Psoas muscle (tissue), 8 donors: Measurements from ENCODE around the gene HOXB5. TPM values are rescaled to one million over a fixed set of nuclear protein-coding genes. Genes with fewer than 3 reads are reported as not detected.

Experiments used
- ATAC-seq, 4 donors: fragments of 200-7000 bp; cut with Tn5 transposase; one replicate each; pipeline ENCODE4 v1.9.1; 2020; ENCODE audit warnings: moderate library complexity in 3 of 4, mild to moderate bottlenecking in 2 of 4
- DNase-seq, 2 donors: peaks; one replicate each; pipeline ENCODE4 v3.0.0-alpha.2; 2020
- H3K27ac ChIP-seq: fragments of 200-600 bp; one replicate; pipeline ENCODE4 v1.8.0; 2022
- H3K27me3 ChIP-seq, 3 donors: fragments of 200-600 bp in 1 of 3; one replicate each; pipeline versions ENCODE4 v1.6.1 to v1.8.0; 2013 to 2022; ENCODE audit warnings: low read length in 2 of 3, mild to moderate bottlenecking in 2 of 3, moderate library complexity in 1 of 3; ENCODE audit not compliant: insufficient read depth in 3 of 3
- H3K36me3 ChIP-seq, 2 donors: fragments of 200-600 bp in 1 of 2; one replicate each; pipeline versions ENCODE4 v1.6.1 to v1.8.0; 2013 to 2022; ENCODE audit warnings: low read depth in 1 of 2, mild to moderate bottlenecking in 1 of 2, moderate library complexity in 1 of 2; ENCODE audit not compliant: insufficient read depth in 1 of 2
- H3K4me1 ChIP-seq: fragments of 200-600 bp; one replicate; pipeline ENCODE4 v1.8.0; 2022
- H3K4me3 ChIP-seq: fragments of 200-600 bp; one replicate; pipeline ENCODE4 v1.8.0; 2022; ENCODE audit warnings: mild to moderate bottlenecking
- H3K9me3 ChIP-seq: fragments of 200-600 bp; one replicate; pipeline ENCODE4 v1.8.0; 2022
- CTCF ChIP-seq: fragments of 200-600 bp; IDR thresholded peaks from one replicate; pipeline ENCODE4 v1.8.0; 2022; ENCODE audit warnings: antibody characterized with exemption
- WGBS, 3 donors: extraction: QIAGEN DNeasy Blood & Tissue Kit; methylation state at CpG; one replicate each; pipeline versions ENCODE4 v1.1.6 to v1.1.7; 2013; 5-methylcytosine and 5-hydroxymethylcytosine counted together
- intact Hi-C, 2 donors: fragments of 100-400 bp; cut with DNase I; formaldehyde crosslinking; loops; one replicate each; pipeline versions ENCODE4 v1.11.0 to v1.14.2; 2022
- long read RNA-seq, 2 donors: library from polyadenylated mRNA; unstranded; transcript quantifications; one replicate each; pipeline ENCODE4 v2.0.0, GENCODE V29; 2021
- polyA plus RNA-seq, 3 donors: library from polyadenylated mRNA; stranded (reverse); fragments of 200-250 nt; gene quantifications; one replicate each; pipeline ENCODE4 v1.2.3, GENCODE V29; 2013
- total RNA-seq, 4 donors: library from RNA; stranded (reverse); fragmentation: NEBNext Ultra II Directional in 2 of 4; extraction: Animal tissue kit (Norgen Biotek cat#: 25700) in 2 of 4; gene quantifications; one replicate each; pipeline versions ENCODE4 v1.2.1 to v1.2.4, GENCODE V29; 2021 to 2023
- donor health status: healthy with polysubstance abuse.
- donor health status: DM: no; HTN: no; CAD: no; lungs with moderate emphysema.
- donor health status: Bipolar disorder and iron deficiency.
- donor health status: healthy.
- donor health status: DM: yes; HTN: yes; CAD: no.
- donor health status: DM: no; HTN: no; CAD: no.
- donor health status: DM: no; HTN: no; CAD: no.
- donor health status: DM: yes; HTN: yes; CAD: no.

Gene HOXB5
- under 1 TPM in 3 of 4 donors, not detected in 1; 0.17 to 0.71 (median 0.24) TPM for total RNA-seq
- polyA plus RNA-seq, result under 1 TPM; 0.03 to 0.30 (median 0.17) TPM
- long read RNA-seq, donor 1, result 0 reads
- long read RNA-seq, donor 2, result 0 reads

GRCh38 chr17:48593126-48593829 is at the start of gene HOXB5:
HOXB5 (minus strand) TSS chr17:48593779; CDS start chr17:48593682, 97 bp downstream.
- H3K4me1 ChIP-seq, result peaks cover 6% of the 10 kb centered on the region

GRCh38 chr17:48642843-48643696 is 49.5 kb upstream of the HOXB5 start:
- H3K27me3 ChIP-seq, result peaks cover 6 to 100% (median 43%) of the 10 kb centered on the region in 3 donors
- DNase-seq, result no peak
- WGBS, 3 donors, result 46 to 47% (median 46%) methylated on average over 23 of the region's 23 CpGs
- no peak overlapping the region for H3K4me3 ChIP-seq
- no peaks in the 10 kb centered on the region for H3K36me3 ChIP-seq
- no peaks in the 10 kb centered on the region for H3K9me3 ChIP-seq
- no peak overlapping the region for H3K27ac ChIP-seq
- no peaks in the 10 kb centered on the region for H3K4me1 ChIP-seq
- intact Hi-C loops, result no loop called here
- TF ChIP-seq CTCF, result no peak
- no peak for ATAC-seq

More at GRCh38 chr17:48593126-48593829, at the start of gene HOXB5:
- ATAC-seq (peak in 1 of 4 donors; percentile 19), DNase-seq (no peak)
- H3K27ac ChIP-seq, result no peak within 1 kb of the TSS
- 11 to 16% (median 12%) methylated on average over 49 to 50 of the region's 50 CpGs for WGBS, 3 donors
- peak within 1 kb of the TSS; percentile 50 for H3K4me3 ChIP-seq
- TF ChIP-seq CTCF, result no peak
- H3K9me3 ChIP-seq, result no peaks in the 10 kb centered on the region
- no peaks in the 10 kb centered on the region for H3K36me3 ChIP-seq
- intact Hi-C loops, result loop anchor here in 1 of 2 donors (10.0 kb wide), 1 partner anchor 568 kb away; no protein-coding TSS in a partner anchor
- peaks cover 0 to 86% (median 39%) of the 10 kb centered on the region in 3 donors for H3K27me3 ChIP-seq

GRCh38 chr17:48642059-48642842 is 48.7 kb upstream of the HOXB5 start:
- 10 to 12% (median 11%) methylated on average over 57 to 58 of the region's 58 CpGs for WGBS, 3 donors
- TF ChIP-seq CTCF, result no peak
- Histone ChIP-seq H3K4me3 (no peak overlapping the region), H3K27ac (no peak overlapping the region), H3K4me1 (no peaks in the 10 kb centered on the region), H3K9me3 (no peaks in the 10 kb centered on the region), H3K27me3 (peaks cover 0 to 100% (median 42%) of the 10 kb centered on the region in 3 donors), H3K36me3 (no peaks in the 10 kb centered on the region)
- intact Hi-C loops, result no loop called here
- DNase-seq, result no peak
- ATAC-seq, result no peak

GRCh38 chr17:48641541-48642058 is 48.0 kb upstream of the HOXB5 start:
- intact Hi-C loops, result no loop called here
- H3K27me3 ChIP-seq, result peaks cover 0 to 100% (median 44%) of the 10 kb centered on the region in 3 donors
- 13 to 23% (median 21%) methylated on average over 29 of the region's 29 CpGs for WGBS, 3 donors

More at GRCh38 chr17:48641541-48642058, 48.0 kb upstream of the HOXB5 start:
- H3K27ac ChIP-seq, result no peak overlapping the region
- H3K36me3 ChIP-seq, result no peaks in the 10 kb centered on the region
- TF ChIP-seq CTCF, result no peak
- DNase-seq (no peak), ATAC-seq (no peak)
- H3K9me3 ChIP-seq, result no peaks in the 10 kb centered on the region
- no peak overlapping the region for H3K4me3 ChIP-seq
- no peaks in the 10 kb centered on the region for H3K4me1 ChIP-seq
